NK-92 (cell line): ENCODE measurements around the gene TESK2.

Source experiments
- DNase-seq: peaks from one replicate; lab custom pipeline; 2025; ENCODE audit not compliant: unreplicated experiment; lab: John Stamatoyannopoulos, UW

The TESK2 gene

DNA sequence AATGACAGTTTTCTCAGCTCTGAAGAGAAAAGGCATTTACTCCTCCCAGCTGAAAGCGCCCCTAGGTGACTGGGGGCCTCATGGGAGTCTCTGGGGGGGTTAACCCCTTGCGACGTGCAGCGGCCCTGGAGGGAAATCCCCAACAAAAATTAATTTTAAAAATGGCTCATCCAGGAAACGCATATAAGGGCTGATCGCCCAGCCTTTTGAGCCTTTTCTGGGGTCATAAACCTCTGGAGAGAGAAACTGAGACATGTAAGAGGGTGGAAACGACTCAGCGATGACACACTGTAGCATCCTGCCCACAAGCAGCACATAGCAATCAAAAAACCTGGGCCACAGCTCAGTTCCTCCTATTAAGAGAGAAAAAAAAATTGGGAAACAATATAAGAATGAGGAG, 184.6 kb downstream of the TESK2 start:
- DNase-seq, result no peak

DNA sequence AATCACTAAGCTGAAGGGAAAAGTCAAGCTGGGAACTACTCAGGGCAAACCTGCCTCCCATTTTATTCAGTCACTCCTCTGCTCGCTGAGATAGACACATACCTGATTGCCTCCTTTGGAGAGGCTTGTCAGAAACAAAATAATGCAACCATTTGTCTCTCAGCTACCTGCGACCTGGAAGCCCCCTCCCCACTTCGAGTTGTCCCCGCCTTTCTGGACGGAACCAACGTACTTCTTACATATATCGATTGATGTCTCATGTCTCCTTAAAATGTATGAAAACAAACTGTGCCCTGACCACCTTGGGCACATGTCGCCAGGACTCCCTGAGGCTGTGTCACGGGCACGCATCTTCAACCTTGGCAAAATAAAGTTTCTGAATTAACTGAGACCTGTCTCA, 185.7 kb downstream of the TESK2 start:
- DNase-seq, result no peak

DNA sequence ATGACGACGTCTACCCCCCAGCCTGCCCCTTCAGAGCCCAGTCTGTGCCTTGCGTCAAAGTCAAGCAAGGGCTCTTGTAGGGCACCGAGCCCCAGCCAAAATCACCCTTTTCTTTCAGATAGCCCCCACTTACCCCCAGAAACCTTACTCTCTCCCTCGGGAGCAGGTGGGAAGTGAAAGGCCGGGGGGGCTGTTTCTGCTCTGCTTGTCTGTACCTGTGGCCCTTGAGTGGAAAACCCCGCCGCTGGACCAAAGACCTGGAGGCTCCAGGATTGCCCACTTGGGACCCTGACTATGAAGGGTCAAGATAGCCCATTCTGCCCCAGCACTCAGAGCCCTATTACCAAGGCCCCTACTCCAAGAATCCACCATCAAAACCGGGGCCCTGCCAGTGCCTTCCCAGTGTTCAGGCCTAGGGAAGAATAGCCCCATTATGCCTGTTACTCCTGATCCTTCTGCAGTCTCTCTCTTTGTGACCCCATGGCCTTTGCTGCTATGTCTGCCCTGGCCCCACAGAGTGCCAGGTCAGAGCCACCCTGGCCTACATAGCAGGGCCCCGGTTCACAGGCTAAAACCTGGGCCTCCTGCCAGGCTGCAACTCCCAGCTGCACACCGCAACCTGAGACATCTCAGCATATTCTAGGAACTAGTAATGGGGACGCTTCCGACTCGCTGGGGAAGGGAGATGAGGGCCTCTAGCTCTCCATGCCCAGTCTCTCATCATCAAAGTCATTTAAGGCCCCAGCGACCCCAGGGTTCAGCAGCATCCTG, 186.5 kb downstream of the TESK2 start:
- DNase-seq, result no peak

DNA sequence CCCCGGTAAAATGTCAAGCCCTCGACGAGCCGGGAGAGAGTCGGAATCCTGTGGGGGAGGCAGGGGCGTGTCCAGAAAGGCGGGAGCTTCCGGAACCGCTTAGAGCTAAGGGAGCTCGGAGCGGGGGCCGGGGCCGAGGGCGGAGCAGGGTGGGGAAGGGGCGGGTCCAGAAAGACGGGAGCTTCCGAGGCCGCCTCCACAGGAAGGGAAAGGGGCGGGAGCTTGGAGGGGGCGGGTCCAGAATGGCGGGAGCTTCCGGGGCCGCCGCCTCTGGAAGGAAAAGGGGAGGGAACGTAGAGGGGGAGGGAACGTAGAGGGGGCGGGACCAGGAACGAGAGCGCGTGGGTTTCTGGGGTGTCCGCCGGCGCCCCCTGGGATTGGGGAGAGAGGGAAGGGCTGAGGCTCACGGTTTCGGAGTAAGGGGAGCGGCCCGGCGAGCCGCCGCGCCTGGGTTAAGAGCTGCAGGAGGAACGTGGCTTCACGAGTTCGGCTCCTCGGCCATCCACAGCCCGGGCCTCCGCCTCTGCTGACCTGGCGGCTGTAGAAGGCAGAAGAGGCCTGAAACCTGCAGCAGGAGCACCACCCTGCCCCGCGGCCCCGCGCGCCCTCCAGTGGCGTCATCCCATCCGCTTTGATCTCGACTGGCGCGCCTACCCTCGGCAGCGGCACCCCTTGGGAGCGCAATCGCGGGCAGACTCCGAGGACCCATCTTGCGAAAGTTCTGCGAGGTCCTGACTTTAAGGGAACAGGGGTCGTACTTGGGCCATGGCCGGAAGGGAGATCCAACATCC, 187.2 kb downstream of the TESK2 start:
- peak; percentile 86 for DNase-seq

DNA sequence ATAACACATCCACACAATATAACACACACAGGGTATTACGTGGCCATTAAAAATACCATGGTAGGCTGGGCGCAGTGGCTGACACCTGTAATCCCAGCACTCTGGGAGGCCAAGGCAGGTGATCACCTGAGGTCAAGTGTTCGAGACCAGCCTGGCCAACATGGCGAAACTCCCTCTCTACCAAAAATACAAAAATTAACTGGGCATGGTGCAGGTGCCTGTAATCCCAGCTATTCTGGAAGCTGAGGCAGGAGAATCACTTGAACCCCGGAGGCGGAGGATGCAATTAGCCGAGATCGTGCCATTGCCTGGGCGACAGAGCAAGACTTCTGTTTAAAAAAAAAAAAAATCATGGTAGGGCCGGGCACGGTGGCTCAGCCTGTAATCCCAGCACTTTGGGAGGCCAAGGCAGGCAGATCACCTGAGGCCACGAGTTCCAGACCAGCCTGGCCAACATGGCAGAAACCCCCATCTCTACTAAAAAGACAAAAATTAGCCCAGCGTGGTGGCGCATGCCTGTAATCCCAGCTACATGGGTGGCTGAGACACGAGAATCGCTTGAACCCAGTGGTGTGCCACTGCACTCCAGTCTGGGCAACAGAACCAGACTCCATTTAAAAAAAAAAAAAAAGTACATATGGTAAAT, 188.3 kb downstream of the TESK2 start:
- no peak for DNase-seq

DNA sequence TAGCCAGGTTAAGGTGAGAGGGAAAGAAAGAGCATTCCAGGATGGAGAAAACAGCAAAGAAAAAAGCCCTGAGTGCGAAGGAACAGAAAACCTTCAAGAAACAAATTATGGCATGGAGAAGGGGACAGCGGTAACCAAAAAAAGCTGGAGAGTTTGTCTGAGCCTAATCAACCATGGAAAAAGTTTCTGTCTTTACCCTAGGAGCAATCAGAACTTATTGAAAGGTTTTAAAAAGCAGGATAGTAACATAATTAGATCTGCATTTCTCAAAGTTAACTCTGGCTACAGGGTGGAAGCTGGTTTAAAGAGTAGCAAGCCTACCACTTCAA, 190.3 kb downstream of the TESK2 start:
- DNase-seq, result no peak

DNA sequence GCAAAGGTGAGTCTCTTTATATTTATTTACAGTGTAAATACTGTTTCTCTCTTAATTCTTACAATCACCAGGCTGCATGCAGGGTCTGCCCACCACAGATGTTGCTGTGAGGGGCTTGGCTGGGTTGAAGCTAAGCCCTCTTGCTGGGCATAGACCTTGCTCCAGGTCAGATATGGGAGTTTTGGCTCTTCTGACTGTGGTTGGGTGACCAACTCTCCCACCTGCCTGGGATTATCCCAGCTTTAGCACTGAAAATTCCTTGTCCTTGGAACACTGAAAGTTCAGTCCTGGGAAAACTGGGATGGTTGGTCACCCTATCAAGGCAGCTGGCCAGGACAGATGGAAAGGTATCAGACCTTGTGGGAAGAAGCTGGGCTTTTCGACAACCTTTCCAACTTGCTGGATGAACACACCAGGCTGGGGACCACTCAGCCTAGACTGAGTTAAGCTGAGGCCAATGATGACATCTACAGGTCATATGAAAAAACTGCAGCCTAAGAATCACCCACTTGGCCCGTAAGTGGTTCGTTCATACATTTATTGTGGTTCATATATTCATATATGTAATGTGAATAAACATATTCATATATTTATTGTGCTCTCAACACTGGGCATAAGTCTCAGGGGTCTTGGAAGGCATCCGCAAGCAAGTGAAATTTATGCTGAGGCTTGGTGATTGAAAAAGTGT, 190.8 kb downstream of the TESK2 start:
- no peak for DNase-seq

DNA sequence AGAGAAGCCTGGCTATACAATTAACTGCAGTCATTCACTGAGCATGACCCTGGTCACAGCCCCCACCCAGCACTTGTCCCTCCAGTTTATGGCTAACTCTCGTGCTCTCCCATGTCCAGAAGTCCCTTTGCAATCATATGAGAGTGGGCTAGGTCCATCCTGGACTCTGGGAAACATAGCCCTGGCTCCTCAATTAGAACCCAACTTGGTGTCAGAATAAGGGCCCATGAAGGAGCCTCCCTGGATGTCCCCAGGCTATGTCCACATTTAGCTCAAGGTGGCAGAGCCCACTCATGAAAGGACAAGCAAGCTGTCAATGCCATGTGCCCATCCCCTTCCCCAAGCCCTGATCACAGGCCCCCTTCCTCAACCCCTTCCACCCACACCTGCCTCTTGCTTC, 191.7 kb downstream of the TESK2 start:
- DNase-seq, result no peak

DNA sequence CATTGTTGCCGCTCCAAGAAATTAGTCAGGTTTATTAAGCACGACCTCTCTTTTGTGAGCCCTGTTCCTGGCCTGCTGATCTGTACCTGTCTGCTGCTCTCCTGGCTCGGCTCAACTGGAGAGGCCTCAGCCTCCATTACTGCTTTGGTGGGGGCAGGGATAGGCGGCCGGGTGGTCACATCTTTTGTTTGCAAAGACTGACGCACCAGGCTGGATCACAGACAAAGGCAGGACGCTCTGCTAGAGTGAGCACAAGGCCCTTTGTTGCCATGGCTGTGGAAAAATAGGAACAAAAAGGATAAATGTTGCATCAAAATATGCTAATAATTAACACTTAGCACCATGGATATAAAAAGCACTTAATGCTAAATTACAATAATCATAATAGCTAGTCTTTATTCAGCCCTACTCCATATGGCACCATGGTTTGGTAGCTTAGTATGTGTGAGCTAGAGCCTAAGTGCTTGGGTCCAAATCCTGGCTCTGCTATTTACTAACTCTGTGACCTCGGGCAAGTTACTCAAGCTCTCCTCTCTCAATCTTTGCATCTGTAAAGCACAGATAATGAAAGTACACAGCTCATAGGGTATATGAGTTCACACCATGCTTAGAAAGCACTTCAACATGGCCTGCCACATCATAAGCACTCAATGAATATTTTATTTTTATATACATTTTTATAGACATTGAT, 193.2 kb downstream of the TESK2 start:
- DNase-seq, result no peak
